ENCODE results near the gene SLC22A23.

Gene SLC22A23

DNA sequence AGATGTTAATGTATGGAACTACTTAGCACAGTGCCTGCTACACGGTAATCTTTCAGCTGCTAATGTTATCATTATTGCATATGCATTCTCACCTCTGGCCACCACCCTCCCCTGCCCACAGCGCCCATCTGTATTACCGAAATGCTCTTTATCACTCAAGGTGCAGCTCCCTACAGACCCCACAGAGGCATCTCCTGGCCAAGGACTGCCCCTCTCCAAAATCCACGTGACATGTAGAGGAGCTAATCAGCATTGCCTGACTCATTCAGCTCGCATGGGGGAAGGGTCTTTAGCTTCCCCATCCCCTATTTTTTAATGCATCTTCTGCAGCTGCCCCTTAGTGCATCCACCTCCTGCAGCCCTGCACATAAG, 41.8 kb downstream of the SLC22A23 start:
- Histone ChIP-seq H3K4me3 (ENCODE audit: low read length) (peak overlapping the region; percentile 24; the same call in 1 of the 2 replicates), H3K9me3 (ENCODE audit: insufficient read depth, low read depth, low read length) (no peaks in the 10 kb centered on the region), H3K4me1 (ENCODE audit: insufficient read depth, low read length) (peaks cover 51% of the 10 kb centered on the region), H3K36me3 (ENCODE audit: insufficient read depth, low read depth, low read length) (peaks cover 10% of the 10 kb centered on the region; the same call in 1 of the 2 replicates), H3K9ac (ENCODE audit: low read depth, low read length) (peak overlapping the region; percentile 16; the same call in 1 of the 2 replicates), H3K27ac (ENCODE audit: low read length) (peak overlapping the region; percentile 15), H3K27me3 (ENCODE audit: insufficient read depth, low read length) (no peaks in the 10 kb centered on the region)

DNA sequence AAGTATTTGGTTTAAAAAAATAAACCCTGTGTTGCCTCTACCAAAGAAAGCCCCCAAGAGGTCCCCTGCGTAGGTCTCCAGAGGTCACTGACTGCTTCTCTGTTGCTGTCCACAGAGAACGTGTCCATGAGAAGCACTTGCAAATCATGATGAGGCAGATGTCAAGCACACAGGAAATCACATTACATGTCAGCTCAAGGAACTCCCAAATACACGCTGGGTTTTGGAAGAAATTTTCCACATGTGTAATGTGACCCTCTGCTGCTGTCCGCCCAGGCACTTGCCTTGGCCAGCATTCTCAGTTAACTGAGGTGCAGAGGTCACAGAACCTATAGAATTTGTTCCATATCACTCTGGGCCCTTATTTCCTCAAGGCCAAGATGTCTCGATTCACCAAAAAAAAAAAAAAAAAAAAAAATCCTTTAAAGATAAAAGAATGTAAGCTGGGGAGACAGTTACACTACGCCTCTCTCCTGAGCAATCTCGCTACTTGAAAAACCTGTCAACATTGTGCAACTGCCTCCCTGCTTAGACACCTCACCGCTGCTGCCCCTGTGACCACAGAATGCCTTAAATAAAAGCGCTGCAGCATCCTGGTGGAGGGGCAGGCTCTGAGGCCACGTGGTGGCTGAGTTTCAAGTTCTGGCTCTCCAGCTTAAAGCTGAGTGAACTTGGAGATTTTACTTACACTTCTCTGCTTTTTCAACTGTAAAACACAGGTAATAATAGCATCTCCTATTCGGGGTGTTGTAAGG, 42.3 kb downstream of the SLC22A23 start:
- peak overlapping the region; percentile 13; the same call in 1 of the 2 replicates for H3K9ac ChIP-seq (ENCODE audit: low read depth, low read length)
- H3K27me3 ChIP-seq (ENCODE audit: insufficient read depth, low read length), result no peaks in the 10 kb centered on the region
- H3K9me3 ChIP-seq (ENCODE audit: insufficient read depth, low read depth, low read length), result no peaks in the 10 kb centered on the region
- H3K27ac ChIP-seq (ENCODE audit: low read length), result peak overlapping the region; percentile 15
- H3K4me3 ChIP-seq (ENCODE audit: low read length), result peak overlapping the region; percentile 24; the same call in 1 of the 2 replicates
- peaks cover 14% of the 10 kb centered on the region; the same call in 1 of the 2 replicates for H3K36me3 ChIP-seq (ENCODE audit: insufficient read depth, low read depth, low read length)
- peaks cover 49% of the 10 kb centered on the region for H3K4me1 ChIP-seq (ENCODE audit: insufficient read depth, low read length)

DNA sequence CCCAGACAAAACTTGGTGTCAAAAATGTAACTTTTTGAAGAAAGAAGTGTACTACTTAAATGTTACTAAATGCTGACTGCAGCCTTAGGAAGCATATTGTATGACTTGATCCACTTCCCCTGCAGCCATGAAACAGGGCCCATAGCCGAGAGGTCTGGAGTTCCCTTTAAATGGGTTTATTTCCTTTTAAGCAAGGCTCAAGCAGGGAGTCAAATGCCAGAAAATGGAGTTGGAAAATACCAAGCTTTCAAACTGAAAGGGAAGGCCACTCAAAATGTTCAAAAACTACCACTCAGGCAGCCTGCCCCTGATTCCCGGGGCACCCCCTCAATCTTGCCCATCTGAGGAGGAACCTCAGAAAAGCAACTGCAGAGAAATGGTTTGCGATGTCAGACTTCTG, 43.3 kb downstream of the SLC22A23 start:
- Histone ChIP-seq H3K9me3 (ENCODE audit: insufficient read depth, low read depth, low read length) (no peaks in the 10 kb centered on the region), H3K27me3 (ENCODE audit: insufficient read depth, low read length) (no peaks in the 10 kb centered on the region), H3K4me1 (ENCODE audit: insufficient read depth, low read length) (peaks cover 52% of the 10 kb centered on the region), H3K27ac (ENCODE audit: low read length) (no peak overlapping the region), H3K9ac (ENCODE audit: low read depth, low read length) (no peak overlapping the region), H3K36me3 (ENCODE audit: insufficient read depth, low read depth, low read length) (peaks cover 15% of the 10 kb centered on the region; the same call in 1 of the 2 replicates), H3K4me3 (ENCODE audit: low read length) (no peak overlapping the region)

DNA sequence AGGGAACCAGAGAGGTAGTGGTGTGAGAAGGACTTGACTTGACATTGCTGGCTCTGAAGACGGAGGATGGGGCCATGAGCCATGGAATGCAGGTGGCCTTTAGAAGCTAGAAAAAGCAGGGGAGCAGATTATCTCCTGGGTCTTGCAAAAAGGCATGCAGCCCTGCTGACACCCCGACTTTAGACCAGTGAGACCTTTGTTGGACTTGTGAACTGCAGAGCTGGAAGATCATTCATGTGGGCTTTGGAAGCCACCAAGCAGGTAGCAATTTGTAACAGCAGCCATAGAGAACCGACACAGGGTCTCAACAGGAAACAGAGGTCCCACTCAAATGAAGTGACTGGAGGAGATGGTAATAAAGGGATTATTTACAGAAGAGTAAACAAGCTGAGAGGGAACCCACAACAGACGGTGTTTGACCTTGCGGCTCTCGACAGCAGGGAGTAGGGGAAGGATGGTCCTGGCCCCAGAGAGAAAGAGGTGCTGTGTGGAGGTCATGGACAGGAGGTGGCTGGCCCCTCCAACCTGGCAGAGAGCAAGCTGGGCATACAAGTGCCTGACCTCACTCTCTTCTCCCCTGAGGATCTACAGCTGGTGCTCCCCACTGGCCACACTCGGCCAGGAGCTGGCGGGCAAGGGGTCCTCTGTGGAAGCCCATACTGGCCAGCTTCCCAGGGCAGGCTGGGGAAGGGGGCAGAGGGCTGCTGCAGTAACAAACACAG, 43.9 kb downstream of the SLC22A23 start:
- H3K9me3 ChIP-seq (ENCODE audit: insufficient read depth, low read depth, low read length), result no peaks in the 10 kb centered on the region
- H3K9ac ChIP-seq (ENCODE audit: low read depth, low read length), result no peak overlapping the region
- H3K4me3 ChIP-seq (ENCODE audit: low read length), result no peak overlapping the region
- peaks cover 47% of the 10 kb centered on the region for H3K4me1 ChIP-seq (ENCODE audit: insufficient read depth, low read length)
- no peak overlapping the region for H3K27ac ChIP-seq (ENCODE audit: low read length)
- peaks cover 15% of the 10 kb centered on the region; the same call in 1 of the 2 replicates for H3K36me3 ChIP-seq (ENCODE audit: insufficient read depth, low read depth, low read length)
- no peaks in the 10 kb centered on the region for H3K27me3 ChIP-seq (ENCODE audit: insufficient read depth, low read length)

DNA sequence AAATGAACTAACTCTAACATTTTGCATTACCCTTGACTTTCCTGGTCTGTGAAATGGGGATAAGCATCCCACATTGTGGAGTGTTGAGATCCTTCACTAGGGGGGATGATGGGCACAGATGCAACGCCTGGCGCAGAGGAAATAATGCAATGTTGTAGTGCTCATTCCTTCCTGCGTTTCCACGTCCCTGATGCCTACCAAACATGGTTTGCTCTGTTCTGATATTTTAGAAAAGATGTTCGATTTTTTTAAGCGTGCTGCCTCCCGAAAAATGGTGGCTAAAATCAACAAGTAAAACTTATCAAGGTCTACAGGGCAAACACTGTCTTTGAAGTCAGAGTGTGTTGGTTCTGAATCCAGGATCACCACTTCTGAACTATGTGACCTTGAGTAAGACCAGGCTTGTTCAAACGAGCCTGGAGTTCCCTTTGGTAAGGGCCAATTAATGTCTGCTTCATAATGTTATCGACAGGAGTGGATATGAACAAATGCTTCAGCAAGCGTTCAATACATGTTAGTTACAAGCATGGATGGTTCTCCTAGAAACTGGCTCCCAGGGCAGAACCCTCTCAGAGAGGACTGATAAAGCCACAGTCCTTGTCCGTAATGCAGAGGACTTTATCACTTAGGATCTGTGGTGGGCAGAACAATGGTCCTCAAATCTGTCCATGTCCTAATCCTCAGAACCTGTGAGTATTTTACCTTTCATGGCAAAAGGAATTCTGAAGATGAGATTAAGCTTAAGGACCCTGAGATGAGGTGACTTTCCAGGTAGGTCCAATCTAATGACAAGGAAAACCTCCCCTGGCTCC, 44.7 kb downstream of the SLC22A23 start:
- Histone ChIP-seq H3K27ac (ENCODE audit: low read length) (no peak overlapping the region), H3K4me1 (ENCODE audit: insufficient read depth, low read length) (peaks cover 42% of the 10 kb centered on the region), H3K27me3 (ENCODE audit: insufficient read depth, low read length) (no peaks in the 10 kb centered on the region), H3K9me3 (ENCODE audit: insufficient read depth, low read depth, low read length) (no peaks in the 10 kb centered on the region), H3K9ac (ENCODE audit: low read depth, low read length) (no peak overlapping the region), H3K4me3 (ENCODE audit: low read length) (no peak overlapping the region), H3K36me3 (ENCODE audit: insufficient read depth, low read depth, low read length) (peaks cover 15% of the 10 kb centered on the region; the same call in 1 of the 2 replicates)

DNA sequence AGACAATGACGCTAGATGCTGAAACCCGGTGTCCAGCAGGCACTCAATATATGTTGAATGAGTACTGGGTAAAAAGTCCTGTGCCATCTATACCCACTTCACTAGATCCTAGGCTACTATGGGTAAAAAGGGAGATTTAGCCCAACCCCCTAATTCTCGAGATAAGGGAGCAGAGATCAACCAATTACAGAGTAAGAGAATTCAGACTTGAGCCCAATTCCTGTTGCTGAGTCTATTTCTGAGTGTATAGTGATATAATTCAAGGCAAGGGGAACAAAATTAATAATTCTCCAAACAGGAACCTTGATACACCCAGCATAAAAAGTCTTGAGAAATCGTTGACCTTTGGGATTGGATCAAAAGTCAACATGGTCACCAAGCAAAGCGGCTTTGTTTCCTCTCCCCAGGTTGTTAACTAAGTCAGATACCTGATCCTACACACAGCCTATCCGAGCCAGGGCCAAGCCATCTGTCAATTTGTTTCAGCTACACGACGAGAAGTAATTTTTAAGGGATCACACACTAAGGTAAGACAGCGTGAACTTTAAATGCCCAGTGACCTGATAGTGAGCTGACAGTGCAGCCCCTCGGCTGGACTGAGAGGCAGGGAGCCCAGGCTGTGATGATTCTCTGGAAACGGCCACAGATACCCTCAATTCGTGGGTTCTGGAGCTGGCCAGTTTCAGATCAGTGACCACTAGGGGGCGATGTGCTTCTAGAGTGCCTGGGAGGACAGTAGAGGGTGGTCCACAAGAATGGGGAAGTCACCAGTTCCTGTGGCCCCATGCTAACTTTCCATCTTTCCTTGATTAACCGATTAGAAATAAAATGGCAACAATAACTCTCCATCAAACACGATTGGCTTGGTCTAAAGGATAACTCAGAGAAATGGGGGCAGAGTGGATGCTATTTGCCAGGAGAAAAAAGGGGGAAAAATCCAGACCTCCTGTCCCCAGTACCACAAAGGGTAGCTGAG, 46.2 kb downstream of the SLC22A23 start:
- Histone ChIP-seq H3K4me1 (ENCODE audit: insufficient read depth, low read length) (peaks cover 35% of the 10 kb centered on the region), H3K4me3 (ENCODE audit: low read length) (no peak overlapping the region), H3K27me3 (ENCODE audit: insufficient read depth, low read length) (no peaks in the 10 kb centered on the region), H3K9me3 (ENCODE audit: insufficient read depth, low read depth, low read length) (no peaks in the 10 kb centered on the region), H3K9ac (ENCODE audit: low read depth, low read length) (no peak overlapping the region), H3K36me3 (ENCODE audit: insufficient read depth, low read depth, low read length) (peaks cover 15% of the 10 kb centered on the region; the same call in 1 of the 2 replicates), H3K27ac (ENCODE audit: low read length) (no peak overlapping the region)

DNA sequence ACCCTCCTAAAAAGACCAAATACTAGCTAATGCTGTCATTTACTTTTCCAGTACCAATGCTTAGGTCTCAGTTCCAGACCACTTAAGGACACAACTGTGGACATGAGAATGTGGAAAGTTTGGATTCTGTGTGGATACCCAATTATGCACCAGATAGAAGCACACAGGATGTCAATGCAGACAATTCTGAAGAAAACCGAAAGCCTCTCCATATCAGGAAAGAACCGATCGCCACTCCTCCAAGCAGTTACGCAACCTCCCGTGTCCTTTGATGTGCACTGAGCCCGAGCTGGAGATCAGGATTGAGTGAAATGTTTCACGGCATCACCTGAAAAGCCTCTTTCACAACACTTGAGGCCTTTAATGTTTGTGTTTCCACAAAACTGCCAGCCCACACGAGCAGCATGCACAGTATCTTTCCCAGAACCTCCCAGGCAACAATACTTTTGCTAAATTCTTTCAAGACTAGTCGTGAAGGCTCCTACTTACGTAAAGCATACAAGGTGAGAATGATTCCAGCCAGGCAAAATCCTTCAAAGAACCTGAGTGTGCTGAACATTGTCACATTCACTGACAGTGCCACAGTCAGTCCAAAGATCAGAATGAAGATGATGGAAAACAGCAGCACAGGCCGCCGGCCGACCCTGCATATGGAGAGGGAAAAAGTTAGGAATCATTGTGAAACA, 47.0 kb downstream of the SLC22A23 start:
- no peaks in the 10 kb centered on the region for H3K9me3 ChIP-seq (ENCODE audit: insufficient read depth, low read depth, low read length)
- no peak overlapping the region for H3K4me3 ChIP-seq (ENCODE audit: low read length)
- no peak overlapping the region for H3K9ac ChIP-seq (ENCODE audit: low read depth, low read length)
- no peak overlapping the region for H3K27ac ChIP-seq (ENCODE audit: low read length)
- H3K4me1 ChIP-seq (ENCODE audit: insufficient read depth, low read length), result peaks cover 27% of the 10 kb centered on the region
- H3K36me3 ChIP-seq (ENCODE audit: insufficient read depth, low read depth, low read length), result peaks cover 15% of the 10 kb centered on the region; the same call in 1 of the 2 replicates
- no peaks in the 10 kb centered on the region for H3K27me3 ChIP-seq (ENCODE audit: insufficient read depth, low read length)

DNA sequence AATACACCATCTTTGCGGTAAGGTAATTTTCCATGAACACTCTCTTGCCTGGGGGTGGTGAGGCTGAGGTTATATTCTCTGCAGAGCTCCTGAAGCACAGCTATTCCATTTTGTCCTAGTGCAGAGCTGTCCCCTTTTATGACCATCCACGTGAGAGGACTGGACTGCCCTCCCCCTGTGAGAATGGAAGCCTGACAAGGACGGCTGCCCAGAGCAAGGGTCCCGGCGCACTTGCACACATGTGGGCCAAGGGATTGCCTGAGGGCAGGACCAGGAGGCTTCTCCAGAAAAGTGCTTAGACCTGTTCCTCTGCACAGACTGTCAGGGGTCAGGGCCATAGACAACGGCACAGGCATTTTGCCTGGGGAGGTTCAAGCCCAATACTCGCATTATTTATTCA, 48.2 kb downstream of the SLC22A23 start:
- Histone ChIP-seq H3K27ac (ENCODE audit: low read length) (no peak overlapping the region), H3K9me3 (ENCODE audit: insufficient read depth, low read depth, low read length) (no peaks in the 10 kb centered on the region), H3K36me3 (ENCODE audit: insufficient read depth, low read depth, low read length) (peaks cover 15% of the 10 kb centered on the region; the same call in 1 of the 2 replicates), H3K27me3 (ENCODE audit: insufficient read depth, low read length) (no peaks in the 10 kb centered on the region), H3K4me3 (ENCODE audit: low read length) (no peak overlapping the region), H3K4me1 (ENCODE audit: insufficient read depth, low read length) (peaks cover 21% of the 10 kb centered on the region), H3K9ac (ENCODE audit: low read depth, low read length) (no peak overlapping the region)

DNA sequence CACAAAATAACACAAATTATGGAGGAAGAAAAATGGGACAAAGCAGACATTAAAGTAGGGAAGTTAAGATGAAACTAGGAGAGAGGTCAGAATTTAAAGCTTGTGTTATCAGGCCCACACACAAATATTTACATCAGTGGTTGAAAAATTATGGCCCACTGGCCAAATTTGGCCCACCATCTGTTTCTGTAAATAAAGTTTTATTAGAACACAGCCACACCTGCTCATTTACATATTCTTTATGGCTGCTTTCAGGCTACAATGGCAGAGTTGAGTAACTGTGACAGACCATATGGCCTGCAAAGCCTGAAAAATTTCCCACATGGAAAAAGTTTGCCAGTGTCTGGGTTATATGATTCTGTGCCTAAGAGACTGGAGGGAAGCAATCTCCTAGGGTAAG, 49.0 kb downstream of the SLC22A23 start:
- peaks cover 28% of the 10 kb centered on the region for H3K4me1 ChIP-seq (ENCODE audit: insufficient read depth, low read length)
- no peaks in the 10 kb centered on the region for H3K9me3 ChIP-seq (ENCODE audit: insufficient read depth, low read depth, low read length)
- no peak overlapping the region for H3K4me3 ChIP-seq (ENCODE audit: low read length)
- no peak overlapping the region for H3K27ac ChIP-seq (ENCODE audit: low read length)
- peaks cover 13% of the 10 kb centered on the region; the same call in 1 of the 2 replicates for H3K36me3 ChIP-seq (ENCODE audit: insufficient read depth, low read depth, low read length)
- no peak overlapping the region for H3K9ac ChIP-seq (ENCODE audit: low read depth, low read length)
- no peaks in the 10 kb centered on the region for H3K27me3 ChIP-seq (ENCODE audit: insufficient read depth, low read length)

Measured in iPS-20b (cell line).